ENCODE results near the gene TYRP1.

GRCh38 chr9:12716823-12717600, 23.8 kb downstream of the TYRP1 start:
- peak; percentile 47 for TF ChIP-seq CTCF (IDR thresholded peaks at IDR 0.05; ENCODE audit: low read depth, low read length)
- no peak for TF ChIP-seq EZH2phosphoT487 (IDR thresholded peaks at IDR 0.05; ENCODE audit: low read depth)

All from OCI-LY3 (cell line).